ENCODE results near the gene KLF15.

Gene KLF15

GRCh38 chr3:126304291-126304690 lies 52.9 kb downstream of the KLF15 start:
- DNase-seq, result no peak

GRCh38 chr3:126303272-126303671 lies 53.9 kb downstream of the KLF15 start:
- DNase-seq, result no peak

GRCh38 chr3:126300761-126301481 lies 56.3 kb downstream of the KLF15 start:
- DNase-seq, result no peak

GRCh38 chr3:126300001-126300760 lies 57.0 kb downstream of the KLF15 start:
- DNase-seq, result no peak

GRCh38 chr3:126295407-126295939 lies 61.7 kb downstream of the KLF15 start:
- DNase-seq, result no peak

- DNase-seq, result no peak
Measured at GRCh38 chr3:126294211-126294808, 62.9 kb downstream of the KLF15 start.

- no peak for DNase-seq
Measured at GRCh38 chr3:126293370-126294082, 63.7 kb downstream of the KLF15 start.
